GDM1 (cell line): ENCODE measurements around the gene BFSP2.
A peak's percentile ranks its signal among the peaks of the same experiment; 100 is the strongest.

ENCODE experiments used
- DNase-seq: peaks from one replicate; lab custom pipeline; 2025; lab: John Stamatoyannopoulos, UW

BFSP2 gene

DNA sequence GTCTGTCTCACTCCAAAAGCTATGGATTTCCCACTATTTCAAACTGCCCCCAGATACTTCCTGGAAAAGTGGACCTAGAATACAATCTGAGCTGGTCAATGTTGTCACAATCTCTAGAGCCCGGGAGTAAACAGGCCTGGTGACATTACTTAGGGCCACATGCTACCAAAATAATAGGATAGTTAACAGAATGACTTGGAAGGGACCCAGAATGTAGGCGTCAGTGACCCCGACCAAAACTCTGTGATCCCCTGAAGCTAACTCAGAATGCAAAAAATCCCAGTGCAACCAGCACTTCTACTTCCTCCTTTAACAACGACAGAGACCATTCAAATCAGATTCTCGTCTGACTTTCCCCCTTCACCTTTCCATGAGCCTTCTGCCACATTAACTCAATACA is 122.1 kb downstream of the BFSP2 start:
- DNase-seq: no peak

DNA sequence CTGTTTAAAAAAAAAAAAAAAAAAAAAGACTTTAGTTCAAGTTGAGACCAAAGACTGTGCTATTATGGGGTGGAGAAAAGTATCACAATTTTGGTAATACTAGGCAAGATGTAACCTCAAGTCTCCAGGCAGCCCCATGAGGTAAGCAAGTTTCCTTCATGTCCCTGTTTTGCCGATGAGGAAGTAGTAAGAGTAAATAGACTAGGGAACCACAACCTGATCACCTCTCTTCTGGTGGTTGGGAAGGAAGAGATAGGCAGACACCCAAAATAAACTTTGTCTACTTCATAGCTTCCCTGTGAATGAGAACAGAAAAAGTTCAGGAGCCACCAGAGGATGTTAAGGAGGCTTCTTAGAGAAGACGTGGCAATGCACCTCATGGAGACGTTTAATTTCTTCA is 123.9 kb downstream of the BFSP2 start:
- DNase-seq: peak; percentile 35
